ENCODE results near the gene CTDSPL2. TPM values are rescaled to one million over a fixed set of nuclear protein-coding genes. Genes with fewer than 3 reads are reported as not detected.

The CTDSPL2 gene
- total RNA-seq, 1 donor from 2014 or later: 97.7 TPM

Other genes starting within 250 kb of the CTDSPL2 start
- 25.1 and 33.3 TPM in 2 replicates for gene FRMD5, start 232.4 kb upstream of the CTDSPL2 start, total RNA-seq
- 66.5 and 81.2 TPM in 2 replicates for gene GOLM2, start 138.9 kb upstream of the CTDSPL2 start, total RNA-seq
- 49.5 and 74.3 TPM in 2 replicates for gene EIF3J, start 109.5 kb downstream of the CTDSPL2 start, total RNA-seq
- gene SPG11, start 236.0 kb downstream of the CTDSPL2 start, total RNA-seq: 42.3 and 54.8 TPM in 2 replicates

All from pulmonary artery endothelial cell (primary cell).